Coronary artery (tissue), 2 donors: ENCODE results near the gene ADORA2A.

ENCODE experiments used
- DNase-seq: peaks from one replicate; pipeline ENCODE4 v3.0.0-alpha.2; 2017; ENCODE audit warnings: low spot score
- H3K27ac ChIP-seq, 2 donors: fragments of 200-600 bp; sonication (generic); one replicate each; pipeline ENCODE4 v1.5.1; 2016 to 2019
- H3K4me3 ChIP-seq: fragments of 200-600 bp; sonication (generic); 2 replicates; pipeline ENCODE4 v1.5.1; 2016; ENCODE audit warnings: mild to moderate bottlenecking, moderate library complexity
- TF ChIP-seq, protein P1 (sequence below): fragments of 200-600 bp; sonication (generic); IDR thresholded peaks from one replicate; pipeline ENCODE4 v1.5.1; 2019; ENCODE audit warnings: antibody characterized with exemption

The ADORA2A gene

DNA sequence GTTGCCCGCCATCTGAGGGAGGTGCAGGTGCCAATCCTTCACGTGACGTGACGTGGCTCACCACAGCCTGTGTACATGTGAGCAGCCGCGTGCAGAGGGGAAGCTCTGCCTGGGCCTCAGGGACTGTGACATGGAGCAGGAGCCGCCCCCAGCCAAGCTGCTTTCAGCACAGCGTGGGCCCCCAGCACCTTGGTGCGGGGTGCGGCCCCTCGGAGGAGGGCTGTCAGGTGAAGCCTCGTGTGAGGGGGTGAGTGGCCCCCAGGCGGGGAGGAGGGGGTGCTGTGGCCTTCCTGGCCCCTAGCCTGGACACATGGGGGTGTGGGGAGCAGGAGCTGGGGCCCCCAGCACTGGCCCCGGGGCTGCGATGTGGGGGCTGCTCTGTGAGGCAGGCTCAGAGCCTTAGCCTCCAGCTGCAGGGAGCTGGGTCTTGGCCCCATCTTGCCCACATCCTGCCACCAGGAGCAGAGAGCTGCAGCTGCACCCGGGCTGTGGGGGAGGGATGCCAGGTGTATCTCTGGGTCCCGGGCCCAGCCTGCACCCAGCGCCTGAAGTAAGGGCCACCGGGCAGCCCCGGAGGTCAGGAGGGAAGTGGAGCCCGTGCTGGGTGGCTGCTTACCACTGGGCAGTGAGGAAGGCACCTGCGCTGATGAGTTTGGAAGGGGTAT is at the start of gene ADORA2A:
ADORA2A (plus strand) TSS at position 100 of the 665 bp plus-strand sequence. CDS start 5,806 bp downstream, outside the sequence.
- TF ChIP-seq, protein P1, sequence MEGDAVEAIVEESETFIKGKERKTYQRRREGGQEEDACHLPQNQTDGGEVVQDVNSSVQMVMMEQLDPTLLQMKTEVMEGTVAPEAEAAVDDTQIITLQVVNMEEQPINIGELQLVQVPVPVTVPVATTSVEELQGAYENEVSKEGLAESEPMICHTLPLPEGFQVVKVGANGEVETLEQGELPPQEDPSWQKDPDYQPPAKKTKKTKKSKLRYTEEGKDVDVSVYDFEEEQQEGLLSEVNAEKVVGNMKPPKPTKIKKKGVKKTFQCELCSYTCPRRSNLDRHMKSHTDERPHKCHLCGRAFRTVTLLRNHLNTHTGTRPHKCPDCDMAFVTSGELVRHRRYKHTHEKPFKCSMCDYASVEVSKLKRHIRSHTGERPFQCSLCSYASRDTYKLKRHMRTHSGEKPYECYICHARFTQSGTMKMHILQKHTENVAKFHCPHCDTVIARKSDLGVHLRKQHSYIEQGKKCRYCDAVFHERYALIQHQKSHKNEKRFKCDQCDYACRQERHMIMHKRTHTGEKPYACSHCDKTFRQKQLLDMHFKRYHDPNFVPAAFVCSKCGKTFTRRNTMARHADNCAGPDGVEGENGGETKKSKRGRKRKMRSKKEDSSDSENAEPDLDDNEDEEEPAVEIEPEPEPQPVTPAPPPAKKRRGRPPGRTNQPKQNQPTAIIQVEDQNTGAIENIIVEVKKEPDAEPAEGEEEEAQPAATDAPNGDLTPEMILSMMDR = no peak
- no peak for DNase-seq
- Histone ChIP-seq H3K27ac (peak within 1 kb of the TSS in 1 of 2 donors; percentile 15), H3K4me3 (no peak within 1 kb of the TSS)

DNA sequence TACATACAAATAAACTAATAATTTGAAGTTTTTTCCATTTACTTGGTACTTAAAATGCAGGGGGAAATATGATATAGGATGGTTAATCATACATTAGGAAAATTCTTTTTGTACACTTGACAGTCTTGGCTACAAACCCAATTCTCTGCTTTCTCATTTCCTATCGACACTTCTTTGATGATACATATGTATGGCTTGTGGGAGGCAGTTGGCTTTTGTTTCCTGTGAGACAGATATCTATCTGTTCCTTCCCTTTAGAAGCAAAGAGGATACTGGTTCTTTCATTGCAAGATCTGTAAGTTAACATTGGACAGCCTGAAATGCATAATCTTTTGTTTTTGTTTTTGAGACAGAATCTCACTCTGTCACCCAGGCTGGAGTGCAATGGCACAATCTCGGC is 47.9 kb upstream of the ADORA2A start:
- no peak for DNase-seq
- Histone ChIP-seq H3K4me3 (no peak overlapping the region), H3K27ac (no peak overlapping the region)
- TF ChIP-seq, protein P1 = no peak

DNA sequence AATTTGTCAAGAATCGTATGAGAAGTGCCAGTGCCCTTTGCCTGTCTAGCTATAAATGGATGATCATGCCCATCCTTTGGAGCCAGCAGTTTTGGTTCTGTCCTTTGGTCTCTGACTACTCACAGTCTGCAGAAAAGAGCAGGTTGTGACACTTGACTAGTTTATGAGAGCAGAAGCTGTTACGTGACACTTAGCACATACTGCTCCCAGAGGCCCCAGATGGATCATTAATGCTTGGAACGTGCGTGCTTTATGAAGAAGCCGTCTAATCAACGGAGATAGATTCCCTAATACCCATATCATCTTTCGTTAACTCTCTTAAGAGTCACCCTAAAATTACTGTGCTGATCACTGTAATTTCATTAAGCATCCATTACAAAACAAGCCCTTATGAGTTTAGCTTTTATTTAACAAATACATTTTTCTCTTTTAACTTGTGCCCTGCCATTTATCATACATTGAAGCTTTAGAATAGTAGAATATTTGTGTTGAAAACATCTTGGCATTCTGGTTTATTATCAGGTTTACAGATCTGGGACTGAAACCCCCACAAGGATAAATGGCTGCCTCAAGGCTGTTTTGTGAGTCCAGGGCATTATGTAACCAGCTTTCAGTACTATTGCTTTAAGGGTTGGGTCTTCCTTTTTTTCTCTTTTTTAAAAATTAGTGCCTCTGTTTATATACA is 47.0 kb upstream of the ADORA2A start:
- H3K27ac ChIP-seq = no peak overlapping the region

DNA sequence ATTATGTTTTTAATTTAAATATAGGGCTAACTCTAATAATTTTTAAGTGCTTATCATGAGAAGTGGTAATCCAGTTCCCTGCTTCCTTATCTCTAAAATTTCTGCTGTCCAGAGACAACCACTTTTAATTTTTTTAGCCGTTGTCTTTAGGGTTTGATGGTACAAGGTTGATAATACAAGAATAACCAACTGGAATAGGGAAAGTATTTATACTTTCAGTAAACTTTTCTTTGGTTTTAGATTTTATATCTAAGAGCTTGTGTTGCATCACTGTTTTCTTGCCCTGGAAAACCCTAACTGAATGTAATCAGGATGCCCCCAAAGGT is 46.5 kb upstream of the ADORA2A start:
- Histone ChIP-seq H3K4me3 (no peak overlapping the region), H3K27ac (no peak overlapping the region)
- DNase-seq = no peak
- TF ChIP-seq, protein P1 = no peak

More for the DNA sequence above, 47.0 kb upstream of the ADORA2A start:
- no peak overlapping the region for H3K4me3 ChIP-seq
- no peak for DNase-seq
- TF ChIP-seq, protein P1 = no peak

DNA sequence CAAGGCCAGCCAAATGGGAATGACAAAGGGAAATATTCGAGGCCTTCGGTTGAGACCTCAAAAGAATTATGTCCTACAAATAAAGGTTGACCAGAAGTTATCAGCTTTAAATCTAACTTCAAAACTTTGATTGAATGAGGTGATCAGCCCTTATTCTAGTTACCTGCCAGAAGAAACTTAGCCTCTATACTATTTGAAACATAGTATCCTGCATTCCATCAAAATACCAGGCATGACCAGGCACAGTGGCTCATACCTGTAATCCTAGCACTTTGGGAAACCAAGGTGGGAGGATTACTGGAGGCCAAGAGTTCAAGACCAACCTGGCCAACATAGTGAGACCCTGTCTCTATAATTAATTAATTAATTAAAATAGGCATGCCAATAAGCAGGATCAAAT is 44.3 kb upstream of the ADORA2A start:
- TF ChIP-seq, protein P1 = no peak
- Histone ChIP-seq H3K4me3 (no peak overlapping the region), H3K27ac (no peak overlapping the region)
- no peak for DNase-seq

DNA sequence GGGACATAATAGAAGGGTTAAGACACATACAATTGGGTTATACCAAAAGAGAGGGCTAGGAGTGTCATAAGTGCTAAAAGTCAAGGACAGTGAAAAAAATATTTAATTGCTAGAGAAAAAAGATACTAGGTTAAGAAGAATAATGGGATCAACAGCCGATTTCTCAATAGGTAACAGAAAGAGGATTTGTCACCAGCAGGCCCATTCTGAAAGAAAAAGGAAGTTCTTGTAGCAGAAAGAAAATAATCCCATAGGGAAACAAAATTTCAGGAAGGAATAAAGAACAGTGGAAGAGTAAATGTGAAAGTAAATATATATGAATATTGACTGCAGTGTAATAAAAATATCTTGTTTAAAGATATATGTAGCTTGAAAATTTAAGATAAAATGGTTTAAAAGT is 43.3 kb upstream of the ADORA2A start:
- DNase-seq = no peak
- H3K27ac ChIP-seq = no peak overlapping the region
- TF ChIP-seq, protein P1 = no peak
- no peak overlapping the region for H3K4me3 ChIP-seq

DNA sequence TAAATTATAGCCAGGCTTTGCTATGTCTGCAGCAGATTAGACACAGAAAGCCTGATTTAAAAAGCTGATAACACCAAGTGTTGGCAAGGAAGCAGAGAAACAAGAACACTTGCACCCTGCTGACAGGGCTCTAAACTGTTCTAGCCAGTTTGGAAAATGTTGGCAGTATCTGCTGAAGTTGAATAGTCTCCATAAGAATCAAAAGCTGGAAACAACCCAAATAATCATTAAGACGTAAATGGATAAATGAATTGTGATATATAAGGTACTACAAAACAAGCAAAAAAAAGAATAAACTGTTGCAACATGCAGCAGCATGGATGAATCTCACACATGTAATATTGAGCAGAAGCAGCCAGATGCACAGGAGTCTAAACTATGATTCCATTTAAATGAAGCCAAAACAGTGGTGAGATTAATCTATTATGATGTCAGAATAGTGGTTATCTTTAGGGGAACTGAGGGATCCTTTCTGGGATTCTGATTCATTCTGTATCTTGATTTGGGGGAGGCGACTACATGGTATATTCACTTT is 40.4 kb upstream of the ADORA2A start:
- H3K4me3 ChIP-seq = no peak overlapping the region
- TF ChIP-seq, protein P1 = no peak
- H3K27ac ChIP-seq = no peak overlapping the region
- no peak for DNase-seq
